OCI-M2 (cell line): ENCODE data around the gene NCOA1.
"Not testable (repeated sequence)": the region's sequence is repeated elsewhere in the genome, so short reads cannot be mapped to it uniquely, and the experiment has no call there.

Source experiments
- DNase-seq: peaks from one replicate; lab custom pipeline; 2025; ENCODE audit not compliant: unreplicated experiment; lab: John Stamatoyannopoulos, UW

Gene NCOA1

DNA sequence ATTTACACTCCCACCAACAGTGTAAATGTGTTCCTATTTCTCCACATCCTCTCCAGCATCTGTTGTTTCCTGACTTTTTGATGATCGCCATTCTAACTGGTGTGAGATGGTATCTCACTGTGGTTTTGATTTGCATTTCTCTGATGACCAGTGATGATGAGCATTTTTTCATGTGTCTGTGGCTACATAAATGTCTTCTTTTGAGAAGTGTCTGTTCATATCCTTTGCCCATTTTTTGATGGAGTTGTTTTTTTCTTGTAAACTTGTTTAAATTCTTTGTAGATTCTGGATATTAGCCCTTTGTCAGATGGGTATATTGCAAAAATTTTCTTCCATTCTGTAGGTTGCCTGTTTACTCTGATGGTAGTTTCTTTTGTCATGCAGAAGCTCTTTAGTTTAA is 41.0 kb downstream of the NCOA1 start:
- not testable (repeated sequence) for DNase-seq

DNA sequence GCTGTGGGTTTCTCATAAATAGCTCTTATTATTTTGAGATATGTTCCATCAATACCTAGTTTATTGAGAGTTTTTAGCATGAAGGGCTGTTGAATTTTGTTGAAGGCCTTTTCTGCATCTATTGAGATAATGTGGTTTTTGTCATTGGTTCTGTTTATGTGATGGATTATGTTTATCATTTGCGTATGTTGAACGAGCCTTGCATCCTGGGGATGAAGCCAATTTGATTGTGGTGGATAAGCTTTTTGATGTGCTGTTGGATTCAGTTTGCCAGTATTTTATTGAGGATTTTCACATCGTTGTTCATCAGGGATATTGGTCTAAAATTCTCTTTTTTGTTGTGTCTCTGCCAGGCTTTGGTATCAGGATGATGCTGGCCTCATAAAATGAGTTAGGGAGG is 42.5 kb downstream of the NCOA1 start:
- DNase-seq, result not testable (repeated sequence)

DNA sequence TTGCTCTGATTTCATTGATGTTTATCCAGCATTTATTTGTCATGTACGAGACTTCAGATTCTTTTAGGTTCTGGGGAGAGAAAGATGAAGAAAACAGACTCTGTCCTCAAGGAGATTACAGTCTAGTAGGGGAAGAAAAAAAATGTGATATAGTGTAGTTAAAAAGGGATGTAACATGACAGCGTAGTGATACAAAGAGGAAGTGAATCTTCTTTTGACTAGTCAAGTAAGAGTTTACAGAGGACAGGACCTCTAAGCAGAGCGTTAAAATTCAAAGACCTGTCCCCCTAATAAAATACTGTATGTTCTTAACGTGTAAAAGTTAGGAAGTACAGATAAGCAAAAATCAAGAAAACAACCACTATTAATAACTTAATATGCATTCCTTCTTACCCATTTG is 47.7 kb downstream of the NCOA1 start:
- DNase-seq, result no peak

DNA sequence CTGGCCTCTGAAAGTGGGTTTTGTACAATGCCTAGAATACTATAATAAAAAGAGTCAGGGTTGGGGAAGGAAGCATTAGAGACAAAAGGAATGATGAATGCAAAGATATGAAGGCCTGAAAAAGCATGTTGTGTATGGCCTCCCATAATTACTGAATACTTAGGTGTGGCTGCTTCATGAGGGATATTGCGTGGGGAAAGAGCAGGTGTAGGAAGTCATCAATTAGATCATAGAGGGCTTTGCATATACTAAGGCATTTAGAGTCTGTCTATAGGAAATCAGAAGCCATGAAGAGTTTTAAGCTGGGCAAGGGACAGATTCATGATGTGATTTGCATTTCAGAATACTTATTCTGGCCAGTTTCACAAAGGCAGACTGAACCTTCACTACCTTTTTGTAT is 48.2 kb downstream of the NCOA1 start:
- no peak for DNase-seq

DNA sequence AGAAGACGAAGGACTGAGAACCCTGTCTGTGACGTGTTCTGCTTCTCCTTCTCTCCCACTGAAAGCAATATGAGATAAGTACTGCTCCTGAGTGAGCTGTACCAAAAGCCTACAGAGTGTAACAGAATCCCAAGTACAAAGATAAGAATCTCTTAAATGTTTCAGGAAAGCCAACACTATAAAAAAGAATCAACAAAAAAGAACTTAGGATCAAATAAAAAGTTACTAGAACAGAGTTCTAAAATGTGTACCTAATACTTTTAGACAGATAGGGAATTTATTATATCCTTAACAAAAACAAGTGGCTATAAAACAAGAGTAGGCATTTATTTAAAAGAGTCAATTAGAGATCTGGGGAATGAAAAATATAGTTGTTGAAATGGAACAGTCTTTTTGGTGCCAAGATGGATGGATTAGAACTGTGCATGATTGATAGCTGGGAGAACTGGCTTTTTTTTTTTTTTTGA is 49.0 kb downstream of the NCOA1 start:
- no peak for DNase-seq

DNA sequence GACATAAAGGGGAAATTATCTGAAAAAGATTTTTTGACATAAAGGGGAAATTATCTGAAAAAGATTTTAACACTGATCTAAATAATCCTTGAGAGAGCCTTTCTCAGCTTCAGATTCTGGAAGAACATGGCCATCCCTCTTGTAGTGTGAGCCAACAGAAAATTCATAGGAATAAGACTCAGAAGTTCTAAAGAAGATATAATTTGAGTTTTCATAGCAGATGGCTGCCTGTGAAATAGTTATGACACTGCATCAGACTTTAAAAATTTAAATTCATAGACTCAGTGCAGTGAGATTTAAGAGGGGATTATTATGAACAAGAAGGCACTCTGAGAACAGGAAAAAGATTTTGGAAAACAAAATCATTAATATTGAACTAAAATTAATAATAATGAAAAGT is 50.6 kb downstream of the NCOA1 start:
- DNase-seq, result no peak

DNA sequence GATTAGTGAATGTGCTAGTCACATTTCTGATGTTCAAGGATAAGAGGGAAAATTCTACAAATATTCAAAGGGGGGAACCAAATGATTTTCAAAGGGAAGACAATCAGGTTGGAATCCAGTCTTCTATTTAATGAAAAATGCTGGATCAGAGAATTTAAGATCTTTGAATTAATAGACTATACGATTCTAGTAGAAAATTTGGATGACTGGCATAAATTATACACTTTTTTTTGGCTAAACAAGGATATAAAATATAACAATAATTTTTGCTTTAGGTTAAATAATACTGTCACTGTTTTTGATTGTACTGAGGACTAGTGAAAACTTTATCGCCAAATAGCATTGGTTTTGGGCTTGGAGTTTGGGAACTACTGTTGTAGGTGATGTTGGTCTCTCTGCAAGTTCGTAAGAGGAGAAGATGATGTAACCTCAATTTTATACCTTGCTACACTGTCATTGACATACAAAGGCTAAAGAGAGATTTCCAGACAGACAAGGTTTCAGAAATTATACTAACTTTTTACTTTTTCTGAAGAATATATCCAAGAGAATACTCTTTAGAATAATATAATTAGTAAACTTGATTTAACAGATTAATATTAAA is 51.3 kb downstream of the NCOA1 start:
- no peak for DNase-seq

DNA sequence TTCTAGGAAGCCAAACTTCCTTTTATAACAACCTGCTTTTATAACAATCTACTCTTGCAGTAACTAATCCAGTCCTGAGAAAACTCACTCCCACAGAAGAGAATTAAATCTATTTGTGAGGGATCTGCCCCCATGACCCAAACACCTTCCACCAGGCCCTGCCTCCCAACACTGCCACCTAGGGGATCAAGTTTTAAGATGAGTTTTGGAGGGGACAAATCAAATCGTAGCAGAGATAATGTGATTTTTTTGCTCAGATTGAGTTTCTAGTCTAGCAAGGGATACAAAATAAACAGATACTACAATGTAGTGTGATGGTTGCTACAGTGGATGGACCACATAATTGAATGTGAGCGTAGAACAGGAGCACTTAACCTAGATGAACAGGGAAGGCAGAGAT is 52.2 kb downstream of the NCOA1 start:
- DNase-seq, result no peak

DNA sequence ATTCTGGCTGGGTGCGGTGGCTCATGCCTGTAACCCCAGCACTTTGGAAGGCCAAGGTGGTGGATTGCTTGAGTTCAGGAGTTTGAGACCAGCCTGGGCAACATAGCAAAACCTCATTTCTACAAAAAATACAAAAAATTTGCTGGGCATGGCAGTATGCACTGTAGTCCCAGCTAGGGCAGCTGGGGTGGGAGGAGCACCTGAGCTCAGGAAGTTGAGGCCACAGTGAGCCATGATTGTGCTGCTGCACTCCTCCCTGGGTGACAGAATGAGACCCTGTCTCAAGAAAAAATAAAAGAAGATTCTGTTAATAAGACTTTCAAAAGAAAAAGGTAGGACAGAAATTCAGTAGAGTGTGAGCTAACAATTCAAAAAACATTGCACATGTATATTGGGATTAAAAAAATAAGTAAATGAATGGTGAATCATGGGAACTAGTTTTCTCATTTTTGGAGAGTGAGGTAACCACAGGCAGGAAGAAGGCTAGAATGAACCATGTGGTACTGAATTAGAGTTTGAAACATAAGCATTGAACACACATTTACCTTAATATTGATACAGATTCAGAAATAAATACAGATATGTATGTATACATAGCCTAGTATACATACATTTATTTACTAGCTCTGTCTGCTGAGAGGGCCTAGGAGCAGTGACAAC is 53.5 kb downstream of the NCOA1 start:
- DNase-seq, result no peak

DNA sequence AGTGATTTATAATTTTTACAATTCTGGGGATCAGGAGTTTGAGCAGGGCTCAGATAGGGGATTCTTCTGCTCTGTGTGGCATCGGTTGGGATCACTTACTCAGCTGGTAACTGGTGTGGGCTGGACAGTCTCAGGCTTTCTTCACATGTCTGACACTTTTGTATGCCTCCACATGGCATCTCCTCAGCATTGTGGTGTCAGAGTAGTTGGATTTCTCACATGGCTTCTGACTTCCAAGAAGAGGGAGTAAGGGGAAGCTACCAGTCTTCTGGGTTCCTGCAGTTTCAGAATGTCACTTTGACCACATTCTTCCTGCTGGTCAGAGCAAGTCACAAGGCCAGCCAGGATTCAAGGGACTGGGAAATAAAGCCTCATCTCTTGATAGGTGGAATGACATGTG is 55.6 kb downstream of the NCOA1 start:
- DNase-seq, result no peak

DNA sequence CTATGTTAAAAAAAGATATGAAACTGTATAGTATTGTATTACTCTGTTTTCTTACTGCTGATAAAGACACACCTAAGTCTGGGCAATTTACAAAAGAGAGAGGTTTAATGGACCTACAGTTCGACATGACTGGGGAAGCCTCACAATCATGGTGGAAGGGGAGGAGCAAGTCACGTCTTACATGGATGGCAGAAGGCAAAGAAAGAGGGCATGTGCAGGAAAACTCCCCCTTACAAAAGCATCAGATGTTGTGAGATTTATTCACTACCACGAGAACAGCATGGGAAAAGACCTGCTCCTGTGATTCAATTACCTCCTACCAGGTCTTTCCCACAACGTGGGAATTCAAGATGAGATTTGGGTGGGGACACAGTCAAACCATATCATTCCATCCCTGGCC is 57.0 kb downstream of the NCOA1 start:
- no peak for DNase-seq

DNA sequence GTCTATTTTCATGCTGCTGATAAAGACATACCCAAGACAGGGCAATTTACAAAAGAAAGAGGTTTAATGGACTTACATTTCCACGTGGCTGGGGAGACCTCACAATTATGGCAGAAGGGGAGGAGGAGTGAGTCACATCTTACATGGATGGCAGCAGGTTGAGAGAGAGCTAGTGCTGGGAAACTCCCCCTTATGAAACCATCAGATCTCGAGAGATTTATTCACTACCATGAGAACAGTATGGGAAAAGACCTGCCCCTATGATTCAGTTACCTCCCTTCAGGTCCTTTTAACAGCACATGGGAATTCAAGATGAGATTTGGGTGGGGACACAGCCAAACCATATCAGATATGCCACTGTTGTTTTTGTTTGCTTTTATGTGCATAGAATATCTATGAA is 59.2 kb downstream of the NCOA1 start:
- DNase-seq, result not testable (repeated sequence)

DNA sequence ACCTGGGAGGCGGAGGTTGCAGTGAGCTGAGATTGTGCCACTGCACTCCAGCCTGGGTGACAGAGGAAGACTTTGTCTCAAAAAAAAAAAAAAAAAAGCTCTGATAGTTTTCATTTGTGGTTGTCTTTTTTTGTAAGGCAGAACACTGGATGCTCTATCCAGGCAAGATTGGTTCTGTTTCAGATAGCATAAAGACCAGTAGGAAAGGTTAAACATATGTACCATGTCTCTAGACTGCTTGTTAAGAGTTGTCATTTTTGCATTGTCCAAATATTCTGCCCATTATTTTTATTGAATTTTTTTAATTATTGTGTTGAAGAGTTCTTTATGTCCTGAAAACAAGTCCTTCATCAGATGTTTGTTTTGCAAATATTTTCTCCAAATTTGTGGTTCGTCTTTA is 60.0 kb downstream of the NCOA1 start:
- DNase-seq, result no peak

DNA sequence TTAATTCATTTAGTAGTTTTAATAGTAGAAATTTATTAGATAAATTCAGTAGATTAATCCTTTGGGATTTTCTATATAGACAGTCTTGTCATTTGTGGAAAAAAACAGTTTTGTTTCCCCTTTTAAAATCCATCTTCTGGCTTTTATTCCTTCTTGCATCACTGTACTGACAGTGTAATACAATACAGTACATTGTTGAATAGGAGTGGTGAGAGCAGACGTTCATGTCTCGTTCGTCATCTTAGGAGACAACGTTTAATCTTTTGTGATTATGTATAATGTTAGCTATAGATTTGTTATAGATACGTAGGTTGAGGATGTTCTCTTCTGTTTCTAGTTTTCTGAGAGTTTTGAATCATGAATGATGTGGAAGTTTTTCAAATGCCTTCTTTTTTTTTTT is 61.8 kb downstream of the NCOA1 start:
- DNase-seq, result no peak

DNA sequence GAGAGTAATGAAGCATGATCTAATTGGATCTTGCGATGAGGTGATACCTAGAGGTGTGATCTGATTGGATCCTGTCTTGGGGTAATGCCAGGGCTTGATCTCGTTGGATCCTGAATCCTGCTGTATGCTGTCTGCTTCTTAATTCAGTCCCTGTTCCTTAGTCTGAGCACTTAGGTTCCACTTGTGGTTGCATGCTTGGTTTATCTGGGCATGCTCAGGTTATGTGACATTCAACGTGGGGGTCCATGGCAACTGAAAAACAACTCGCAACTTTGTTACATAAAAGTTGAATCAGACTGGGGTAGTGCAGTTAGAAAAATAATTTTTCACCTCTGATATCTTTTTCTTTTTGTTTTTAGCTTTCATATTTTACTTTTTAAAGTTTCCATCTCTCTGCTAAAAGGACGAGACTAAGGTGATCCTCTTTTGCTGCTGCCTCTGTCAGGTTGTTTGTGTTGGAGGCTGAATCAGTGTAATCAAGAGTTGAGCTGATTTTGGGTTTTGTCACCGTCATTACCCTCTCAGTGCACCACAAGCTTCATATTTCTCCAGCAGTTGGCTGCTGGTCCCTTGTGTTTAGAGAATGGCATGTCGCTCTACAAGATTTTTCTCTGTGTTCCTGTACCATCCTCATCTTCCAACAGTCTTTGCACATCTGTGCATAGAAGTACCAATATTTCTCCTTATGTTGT is 67.9 kb downstream of the NCOA1 start:
- no peak for DNase-seq

DNA sequence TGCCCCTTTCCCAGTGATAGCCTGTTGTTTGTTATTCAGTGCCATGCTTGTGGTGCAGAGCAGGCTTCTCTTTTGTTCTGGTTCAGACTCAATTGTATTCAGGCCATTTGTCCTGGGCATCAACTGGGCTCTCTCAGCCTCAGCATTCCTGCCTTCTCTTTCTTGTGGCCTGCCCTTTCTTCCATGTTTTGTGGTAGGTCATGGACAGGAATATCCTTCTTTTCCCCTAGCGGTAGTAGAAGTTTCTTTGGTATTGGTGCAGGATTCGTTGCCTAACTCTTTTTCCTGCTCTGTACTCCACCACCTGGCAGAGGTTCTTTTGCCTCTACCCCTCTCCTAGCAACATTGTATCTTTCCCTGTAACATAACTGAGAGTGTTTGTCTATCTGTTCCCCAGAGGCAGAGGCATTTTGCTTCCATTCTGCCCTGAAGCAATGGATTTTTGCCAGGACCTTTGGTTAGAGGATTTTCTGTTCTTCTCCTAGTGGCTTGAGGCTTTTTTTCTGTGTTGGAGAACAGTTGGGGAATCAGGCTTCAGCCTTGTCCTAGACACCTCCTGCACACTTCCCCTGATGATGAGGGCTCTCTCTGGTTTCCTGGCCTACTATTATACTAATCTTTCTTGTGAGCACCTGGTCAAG is 68.5 kb downstream of the NCOA1 start:
- no peak for DNase-seq

DNA sequence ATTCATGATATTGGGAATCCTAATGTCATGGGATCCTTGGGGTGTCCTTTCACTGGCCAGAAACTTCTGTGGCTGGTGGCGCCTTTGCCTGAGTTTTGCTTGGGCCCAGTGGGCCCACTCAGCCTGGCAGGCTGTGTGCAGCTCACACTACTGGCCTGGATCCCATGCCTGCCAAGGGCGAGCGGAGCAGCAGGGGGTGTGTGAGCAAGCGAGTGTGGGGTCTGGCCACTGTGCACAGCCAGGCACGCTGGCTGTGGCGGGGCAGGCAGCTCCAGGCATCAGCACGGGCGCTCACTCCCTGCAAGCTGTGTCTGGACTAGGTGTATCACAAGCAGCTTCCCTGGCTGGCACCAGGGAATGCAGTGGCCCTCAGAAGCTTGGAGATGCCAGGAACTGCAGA is 74.5 kb downstream of the NCOA1 start:
- no peak for DNase-seq

DNA sequence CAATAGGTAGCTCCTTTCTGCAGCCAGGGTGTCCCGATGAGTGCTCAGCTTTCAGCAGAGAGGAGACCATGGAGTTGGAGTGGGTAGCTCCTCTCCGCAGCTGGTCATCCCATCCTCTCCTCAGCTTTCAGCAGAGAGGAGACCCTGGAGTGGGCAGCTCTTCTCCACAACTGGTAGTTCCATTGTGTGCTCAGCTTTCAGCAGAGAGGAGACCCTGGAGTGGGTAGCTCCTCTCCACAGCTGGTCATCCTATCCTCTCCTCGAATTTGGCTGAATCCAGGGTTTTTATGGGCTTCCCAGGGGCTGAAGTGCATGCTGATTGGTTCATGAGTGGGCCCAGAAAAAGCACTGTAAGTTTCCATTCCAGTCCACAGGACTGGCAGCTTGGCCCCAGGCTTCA is 75.2 kb downstream of the NCOA1 start:
- no peak for DNase-seq

DNA sequence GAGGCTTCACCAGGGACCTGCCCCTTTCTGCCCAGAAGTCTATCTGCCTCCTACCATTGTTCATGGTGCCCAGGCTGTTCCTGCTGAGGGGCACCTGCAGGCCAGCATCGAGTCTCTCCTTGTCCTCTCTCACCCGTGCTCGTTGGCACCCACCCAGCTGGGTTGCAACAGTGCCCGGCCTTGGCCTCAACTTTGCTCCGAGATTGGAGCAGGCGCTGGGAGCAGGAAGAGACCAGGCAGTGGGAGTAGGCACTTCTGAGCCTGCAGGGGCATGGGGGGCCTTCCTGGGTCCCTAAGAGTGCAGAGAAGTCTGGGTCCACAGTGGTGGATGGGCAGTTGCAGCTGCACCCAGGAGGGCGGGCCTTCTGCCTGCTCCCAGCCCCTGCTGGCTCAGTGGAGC is 75.6 kb downstream of the NCOA1 start:
- DNase-seq, result no peak

DNA sequence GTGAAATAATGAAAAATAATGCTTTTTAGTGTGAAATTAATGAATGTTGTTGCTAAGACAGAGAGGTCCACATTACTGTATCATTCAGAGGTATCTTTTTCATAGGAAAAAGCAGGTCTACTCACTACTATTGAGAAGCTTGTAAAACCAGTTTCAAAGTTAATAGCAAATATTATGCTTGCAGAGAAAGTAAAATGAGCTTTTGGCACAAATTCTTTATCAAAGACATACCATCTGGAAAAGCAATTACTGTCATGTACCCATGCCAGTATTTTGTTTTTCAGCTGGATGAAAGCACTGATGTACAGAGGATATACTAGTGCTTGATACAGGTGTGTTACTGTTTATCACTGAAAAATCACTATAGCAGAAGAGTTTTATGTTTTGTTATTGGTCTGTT is 77.5 kb downstream of the NCOA1 start:
- no peak for DNase-seq

DNA sequence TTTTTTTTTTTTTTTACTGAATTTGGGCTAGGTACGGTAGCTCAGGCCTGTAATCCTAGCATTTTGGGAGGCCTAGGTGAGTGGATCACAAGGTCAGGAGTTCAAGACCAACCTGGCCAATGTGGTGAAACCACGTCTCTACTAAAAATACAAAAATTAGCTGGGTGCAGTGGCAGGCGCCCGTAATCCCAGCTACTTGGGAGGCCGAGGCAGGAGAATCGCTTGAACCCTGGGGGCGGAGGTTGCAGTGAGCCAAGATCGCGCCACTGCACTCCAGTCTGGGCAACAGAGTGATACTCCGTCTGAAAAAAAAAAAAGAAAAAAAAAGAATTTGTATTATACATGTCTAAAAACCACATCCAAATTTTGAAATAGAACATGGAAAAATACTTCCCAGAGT is 78.5 kb downstream of the NCOA1 start:
- not testable (repeated sequence) for DNase-seq

DNA sequence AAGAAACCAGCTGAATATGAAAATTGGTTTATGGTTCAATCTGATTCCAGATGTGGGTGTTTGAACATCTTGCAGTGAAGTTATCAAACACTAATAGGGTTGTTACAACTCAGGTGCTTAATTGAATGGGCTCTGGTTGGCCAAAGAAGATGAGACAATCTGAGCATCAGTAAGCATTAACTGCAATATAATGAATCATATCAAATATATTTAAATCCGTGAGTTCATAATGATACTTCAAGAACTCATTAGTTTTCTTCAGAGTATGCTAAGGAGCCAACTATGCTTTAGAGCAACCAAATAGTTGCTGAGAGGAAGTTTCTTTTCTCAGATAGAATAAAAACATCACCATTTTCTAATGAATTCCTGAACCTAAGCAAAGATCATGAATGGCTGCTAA is 79.2 kb downstream of the NCOA1 start:
- DNase-seq, result no peak
